NCI-H2227 treated with DMSO at 0.1 percent for 48 hours (cell line): Measurements from ENCODE around the gene SPINK6.

Experiments used
- DNase-seq: peaks from one replicate; lab custom pipeline; 2025; lab: John Stamatoyannopoulos, UW

Gene SPINK6, protein sequence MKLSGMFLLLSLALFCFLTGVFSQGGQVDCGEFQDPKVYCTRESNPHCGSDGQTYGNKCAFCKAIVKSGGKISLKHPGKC

DNA sequence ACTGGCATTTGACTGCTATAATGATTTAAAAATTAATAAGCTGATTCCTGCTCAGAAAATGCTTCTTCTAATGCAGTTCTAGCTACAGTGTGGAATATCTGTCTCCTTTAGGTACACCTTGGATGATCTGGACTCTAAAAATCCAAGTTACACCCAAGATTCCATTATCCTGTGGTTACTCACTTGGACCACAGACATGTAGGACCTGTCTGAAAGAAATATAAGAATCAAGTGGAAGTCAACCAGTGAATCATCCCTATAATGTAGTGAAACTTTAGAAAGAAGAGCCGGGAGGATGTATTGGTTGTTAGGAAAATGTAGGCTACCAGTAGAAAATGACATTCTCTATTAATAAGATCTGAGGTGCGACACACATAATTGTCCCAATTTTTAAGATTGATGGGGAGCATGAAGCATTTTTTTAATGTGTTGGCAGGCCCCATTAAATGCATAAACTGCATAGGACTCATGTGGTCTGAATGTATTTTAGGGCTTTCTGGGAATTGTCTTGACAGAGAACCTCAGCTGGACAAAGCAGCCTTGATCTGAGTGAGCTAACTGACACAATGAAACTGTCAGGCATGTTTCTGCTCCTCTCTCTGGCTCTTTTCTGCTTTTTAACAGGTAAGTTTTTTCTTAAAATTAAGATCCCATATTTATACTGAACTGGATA lies at the start of gene SPINK6:
SPINK6 (plus strand) TSS at position 512 of the 673 bp plus-strand sequence; CDS start at position 567, 55 bp downstream.
- DNase-seq = no peak

DNA sequence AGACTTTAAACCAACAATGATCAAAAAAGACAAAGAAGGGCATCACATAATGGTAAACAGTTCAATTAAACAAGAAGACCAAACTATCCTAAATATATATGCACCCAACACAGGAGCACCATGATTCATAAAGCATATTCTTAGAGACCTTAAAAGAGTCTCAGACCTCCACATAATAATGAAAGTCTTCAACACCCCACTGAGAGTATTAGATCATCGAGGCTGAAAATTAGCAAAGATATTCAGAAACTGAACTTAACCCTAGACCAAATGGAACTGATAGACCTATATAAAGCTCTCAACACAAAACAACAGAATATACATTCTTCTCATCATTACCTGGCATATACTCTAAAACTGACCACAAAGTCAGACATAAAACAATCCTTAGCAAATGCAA lies 46.2 kb upstream of the SPINK6 start:
- no peak for DNase-seq

DNA sequence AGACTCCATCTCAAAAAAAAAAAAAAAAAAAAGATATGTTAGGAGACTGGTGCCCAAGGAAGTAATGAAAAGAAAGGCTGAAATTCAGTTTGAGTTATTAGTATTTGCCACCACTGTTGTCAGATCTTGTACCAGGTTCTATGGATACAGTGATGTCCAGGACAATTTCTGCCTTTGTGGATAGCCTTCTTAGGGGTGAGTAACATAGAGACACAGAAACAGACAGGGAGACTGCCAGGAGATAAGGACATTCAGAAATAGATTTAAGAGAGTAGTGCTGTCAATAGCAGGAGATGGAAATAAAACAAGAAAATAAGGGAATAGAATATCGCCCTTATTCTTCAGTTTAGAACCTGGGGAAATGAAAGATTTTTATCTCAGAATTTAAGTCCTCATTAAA lies 40.8 kb upstream of the SPINK6 start:
- DNase-seq = no peak

DNA sequence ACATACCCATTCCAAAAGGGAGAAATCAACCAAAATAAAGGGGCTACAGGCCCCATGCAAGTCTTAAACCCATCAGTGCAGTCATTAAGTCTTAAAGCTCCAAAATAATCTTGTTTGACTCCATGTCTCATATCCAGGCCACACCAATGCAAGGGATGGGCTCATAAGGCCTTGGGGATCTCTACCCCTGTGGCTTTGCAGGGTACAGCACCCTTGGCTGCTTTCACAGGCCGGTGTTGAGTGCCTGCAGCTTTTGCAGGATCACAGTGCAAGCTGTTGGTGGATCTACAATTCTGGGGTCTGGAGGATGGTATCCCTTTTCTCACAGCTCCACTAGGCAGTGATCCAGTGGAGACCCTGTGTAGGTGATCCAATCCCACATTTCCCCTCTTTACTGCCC lies 39.5 kb upstream of the SPINK6 start:
- DNase-seq = no peak

DNA sequence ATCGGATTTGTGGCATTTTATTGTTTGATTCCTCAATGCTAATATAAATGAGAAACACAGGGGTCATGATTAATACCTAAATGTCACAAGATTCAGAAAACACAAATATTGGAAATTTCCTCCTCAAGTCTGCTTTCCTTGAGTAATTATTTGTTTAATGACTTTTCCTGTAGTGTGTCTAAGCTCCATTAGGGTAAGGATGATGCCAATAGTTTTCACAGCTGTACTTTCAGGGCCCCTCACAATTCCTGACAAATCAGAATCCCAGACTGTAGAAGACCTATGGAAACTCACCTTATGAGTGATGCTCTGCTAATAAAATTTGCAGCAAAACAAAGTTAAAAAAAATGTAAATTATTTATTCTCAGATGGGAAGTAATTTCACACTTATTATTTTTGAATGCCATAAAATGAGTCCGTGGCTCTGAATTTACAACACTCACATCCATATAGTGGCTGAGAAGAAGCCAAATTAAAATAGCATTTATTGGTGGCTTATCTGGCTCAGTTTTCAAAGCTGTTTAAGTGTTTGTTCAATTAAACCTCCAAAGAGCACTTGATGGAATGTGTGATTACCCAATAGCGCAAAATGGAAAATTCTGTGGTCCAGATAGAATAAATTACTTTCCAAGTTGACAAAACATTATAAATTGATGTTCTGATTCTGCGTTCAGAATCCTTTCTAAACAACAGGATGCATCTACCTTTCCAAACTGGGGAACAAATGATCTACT lies 36.1 kb upstream of the SPINK6 start:
- no peak for DNase-seq

DNA sequence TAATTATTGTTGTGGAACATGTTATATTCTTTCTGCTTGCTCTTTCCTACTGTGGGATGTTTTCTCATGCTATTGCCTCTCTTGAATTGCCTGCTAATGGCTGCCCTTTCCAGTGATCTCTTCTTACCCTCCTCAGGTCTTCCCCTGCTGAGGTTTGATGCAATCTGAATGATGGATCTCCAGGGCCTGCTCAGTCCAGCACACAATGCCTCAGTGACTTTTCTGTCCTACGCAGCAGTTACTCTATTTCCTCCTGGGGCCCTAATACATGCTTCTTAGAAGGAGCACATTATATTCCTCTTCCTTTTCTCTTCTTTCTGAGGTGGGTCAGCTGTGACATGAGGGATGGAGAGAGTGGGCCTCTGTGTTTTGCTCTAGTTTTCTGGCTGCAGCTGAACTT lies 34.6 kb upstream of the SPINK6 start, which contains the start of gene SPINK14:
SPINK14 (plus strand) TSS at position 301 of the 400 bp plus-strand sequence. CDS start 1,187 bp downstream, outside the sequence.
- DNase-seq = no peak

DNA sequence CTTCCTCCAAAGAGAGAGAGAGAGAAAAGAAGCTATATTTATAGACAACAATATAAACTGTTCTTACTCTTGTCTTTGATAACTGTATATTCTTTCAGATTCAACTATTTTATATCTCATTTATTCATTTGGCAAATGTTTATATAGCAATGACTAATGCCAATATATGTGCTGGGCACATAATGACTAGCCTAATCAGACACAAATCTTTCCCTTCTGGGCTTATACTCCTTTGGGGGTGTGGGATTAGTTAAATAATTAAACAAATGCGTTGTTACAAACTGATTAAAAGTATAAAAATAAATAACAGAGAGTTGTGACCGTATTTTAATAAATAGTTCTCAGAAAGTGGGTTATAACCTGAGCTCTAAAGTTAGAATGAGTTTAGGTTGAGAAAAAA lies 30.5 kb upstream of the SPINK6 start:
- DNase-seq = no peak

DNA sequence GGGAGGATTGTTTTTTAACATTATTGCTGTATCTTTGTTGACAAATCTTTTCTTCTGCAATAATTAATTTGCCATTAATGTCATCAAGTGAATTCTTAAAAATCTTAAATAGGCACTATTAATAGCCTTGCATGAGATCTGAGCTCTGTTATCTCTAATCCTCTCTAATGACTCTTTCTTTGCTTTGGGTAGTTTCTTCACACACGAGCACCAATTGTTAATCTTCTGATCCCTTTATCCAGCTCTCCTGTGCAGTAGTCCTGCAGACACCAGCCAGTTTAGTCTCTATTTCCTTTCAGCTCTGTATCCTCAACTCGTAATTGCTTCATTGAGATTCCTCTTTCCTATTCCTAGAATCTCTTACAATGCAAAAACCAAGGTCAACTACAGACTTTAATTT lies 26.4 kb upstream of the SPINK6 start:
- no peak for DNase-seq

DNA sequence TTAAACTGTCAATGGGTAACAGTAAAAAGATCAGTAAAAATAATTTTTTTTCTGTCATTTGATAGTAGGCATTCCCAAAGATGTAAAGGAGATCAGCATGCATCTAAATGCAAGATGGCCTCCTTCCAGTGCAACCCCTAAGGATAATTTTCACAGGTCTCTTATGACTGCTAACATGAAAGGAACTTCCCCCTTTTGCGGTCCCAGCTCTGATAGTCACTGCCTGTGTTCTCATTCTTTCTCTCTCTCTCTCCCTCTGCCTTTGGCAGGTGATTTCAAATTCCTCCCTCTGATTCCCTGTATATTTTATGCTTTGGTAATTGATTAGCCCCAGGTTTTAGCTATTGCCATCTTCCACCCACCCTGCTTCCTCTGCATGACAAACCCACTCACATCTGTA lies 25.6 kb upstream of the SPINK6 start:
- DNase-seq = no peak

DNA sequence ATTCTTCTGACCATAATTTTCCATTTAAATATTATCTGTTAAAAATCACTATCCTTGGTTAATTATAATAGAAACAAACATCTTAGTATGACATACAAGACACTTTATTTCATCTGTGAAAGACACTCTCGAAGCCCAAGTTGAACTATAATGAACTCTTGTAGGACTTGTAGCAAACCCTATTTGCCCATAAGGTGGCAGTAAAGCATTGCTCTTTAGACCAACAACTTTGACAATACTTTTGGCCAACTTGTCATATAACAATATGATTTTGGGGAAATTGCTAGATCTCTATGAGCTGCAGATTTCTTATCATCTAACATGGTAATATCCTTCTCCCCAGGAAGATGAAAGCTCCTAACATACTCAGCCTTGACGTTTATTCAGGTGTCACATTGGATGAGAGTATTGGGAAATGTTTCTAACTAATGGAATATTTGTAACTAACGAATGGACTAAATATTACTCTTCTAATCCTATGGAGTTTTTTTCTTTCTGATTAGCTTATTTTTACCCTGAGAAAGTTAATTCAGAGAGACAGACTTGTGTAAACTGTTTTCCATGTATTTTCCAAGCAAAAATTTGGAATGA lies 23.5 kb upstream of the SPINK6 start:
- DNase-seq = peak; percentile 30

DNA sequence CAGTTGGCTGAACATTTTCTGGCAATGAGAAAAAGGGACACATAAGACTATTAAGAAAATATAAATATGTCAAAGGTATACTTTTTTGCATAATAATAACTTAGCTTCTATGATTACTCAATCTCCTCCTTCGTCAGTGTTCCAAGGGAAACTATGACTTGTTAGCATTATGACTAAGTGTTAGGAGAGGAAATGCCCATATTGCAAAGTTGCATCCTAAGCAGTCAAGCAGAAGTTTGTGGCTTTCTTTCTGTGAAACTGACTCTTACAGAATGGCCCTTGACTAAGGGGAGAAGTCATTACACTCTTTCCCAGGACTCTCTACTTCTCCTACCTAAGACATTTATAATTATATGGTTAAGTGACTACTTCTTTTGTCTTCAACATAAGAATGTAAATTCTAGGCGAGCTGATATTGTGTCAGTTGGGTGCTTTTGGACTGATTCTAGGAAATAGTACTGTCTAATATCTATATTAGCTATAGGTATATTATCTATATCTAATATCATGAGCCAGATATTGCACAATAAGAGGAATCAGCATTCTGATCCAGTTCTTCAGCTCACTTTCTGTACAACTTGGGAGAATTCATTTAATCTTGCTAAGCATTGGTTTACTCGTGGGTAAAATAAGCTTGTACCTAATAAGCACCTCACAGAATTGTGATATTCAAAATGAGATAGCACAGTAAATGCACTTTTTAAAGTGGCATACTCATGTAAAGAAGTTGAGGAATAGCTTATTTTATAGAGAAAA lies 16.4 kb upstream of the SPINK6 start:
- DNase-seq = no peak

DNA sequence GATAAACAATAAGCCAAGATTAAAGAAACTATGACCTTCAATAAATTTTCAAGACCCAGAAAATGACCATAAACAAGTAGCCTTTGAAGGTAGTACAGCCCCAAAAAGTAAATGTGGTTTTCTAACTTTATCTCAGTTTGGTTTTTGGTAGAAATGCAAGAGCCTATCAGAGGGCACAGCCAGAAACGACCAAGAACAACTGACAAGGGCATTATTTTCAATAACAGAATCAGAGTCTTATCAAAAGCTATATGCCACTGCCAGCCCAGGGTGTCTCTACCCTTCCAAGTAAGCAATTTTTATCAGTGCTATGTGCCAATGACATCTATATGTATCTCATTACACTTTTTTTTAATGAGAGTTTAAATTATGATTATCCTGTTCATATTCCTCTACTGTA lies 11.8 kb upstream of the SPINK6 start:
- no peak for DNase-seq

DNA sequence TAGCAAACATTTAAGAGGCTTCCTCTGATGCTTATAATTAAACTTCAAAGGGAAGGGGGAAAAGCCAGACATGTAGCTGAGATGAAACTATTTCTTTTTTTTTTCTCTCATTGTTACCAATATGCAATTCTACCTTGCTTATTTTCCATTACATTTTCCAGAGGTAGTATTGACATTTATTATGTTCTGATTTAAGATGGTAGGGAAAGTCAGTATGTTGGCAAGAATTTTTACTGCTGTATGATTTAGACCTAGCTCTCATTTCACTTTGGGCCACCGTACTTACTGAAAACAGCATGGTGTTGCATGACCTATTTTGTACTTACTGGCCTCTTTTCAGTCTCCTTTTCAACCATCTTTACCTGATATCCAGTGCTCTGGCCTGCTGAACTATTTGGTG lies 9.6 kb upstream of the SPINK6 start:
- DNase-seq = no peak

DNA sequence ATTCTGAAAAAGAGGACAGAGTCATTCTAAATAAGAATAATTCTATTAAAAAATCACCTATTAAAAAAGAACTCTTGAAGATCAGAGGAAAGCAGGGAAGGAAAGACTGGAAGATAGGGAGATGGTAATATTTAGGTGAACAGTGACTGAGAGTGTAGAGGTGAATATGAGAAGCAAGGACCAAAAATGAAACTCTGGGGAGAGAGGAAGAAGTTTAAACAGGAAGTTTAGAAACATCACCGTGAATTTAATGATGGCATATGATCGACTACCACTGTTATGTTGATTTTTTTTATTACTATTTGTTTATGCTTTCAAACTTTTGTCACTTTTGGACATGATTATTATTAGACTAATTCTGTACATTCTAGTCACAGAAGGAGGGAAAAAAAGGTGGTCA lies 1.7 kb upstream of the SPINK6 start:
- DNase-seq = no peak

DNA sequence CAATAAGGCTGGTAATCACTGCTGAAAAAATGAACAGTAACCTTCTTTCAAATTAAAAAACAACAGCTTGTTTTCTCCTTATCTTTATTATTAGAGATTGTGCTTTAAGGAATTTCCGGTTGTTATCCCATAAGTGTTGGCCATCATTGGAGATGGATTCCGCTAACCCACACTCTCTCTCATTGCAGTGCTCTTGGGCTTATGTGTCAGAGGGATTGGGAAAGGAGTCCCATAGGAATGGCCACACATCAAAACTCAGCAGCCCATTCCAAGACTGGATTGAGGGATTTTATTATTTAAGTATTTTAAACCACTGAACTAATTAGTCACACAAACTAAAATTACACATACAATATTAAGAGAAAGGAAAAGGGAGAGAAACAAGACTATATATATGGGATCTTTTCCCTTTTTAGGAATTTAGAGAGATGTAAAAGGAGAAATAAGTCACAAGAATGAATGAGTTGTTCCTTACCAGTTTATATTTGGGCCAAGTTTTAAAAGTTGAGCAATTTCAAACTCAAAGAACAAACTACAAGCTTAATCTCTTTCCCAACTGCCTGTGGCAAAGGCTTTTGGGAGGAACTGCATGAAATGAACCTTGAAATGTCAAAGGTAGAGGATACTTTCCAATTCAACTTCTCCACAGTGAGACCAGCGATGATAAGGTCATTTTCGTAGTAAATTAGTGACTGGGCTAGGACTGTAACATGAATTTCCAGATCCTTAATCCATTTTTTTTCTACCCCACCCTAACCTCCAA lies 2.4 kb downstream of the SPINK6 start:
- no peak for DNase-seq

DNA sequence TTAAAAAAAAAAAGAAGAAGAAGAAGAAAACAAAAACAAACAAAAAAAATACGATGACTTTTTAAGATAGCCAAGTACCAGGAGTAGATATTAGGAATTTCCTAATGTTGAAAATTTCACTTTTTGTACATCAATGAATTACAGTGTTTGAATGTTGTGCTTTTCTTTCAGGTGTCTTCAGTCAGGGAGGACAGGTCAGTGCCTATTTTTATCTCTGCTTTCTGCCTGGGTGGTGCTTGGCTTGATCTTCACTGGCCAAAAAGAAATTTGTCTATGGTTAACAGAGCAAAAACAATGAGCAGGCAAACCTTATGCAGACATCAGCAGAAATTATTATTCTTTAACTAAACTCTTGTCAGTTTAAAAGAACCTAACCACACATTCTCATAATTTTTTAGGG lies 3.0 kb downstream of the SPINK6 start:
- no peak for DNase-seq

DNA sequence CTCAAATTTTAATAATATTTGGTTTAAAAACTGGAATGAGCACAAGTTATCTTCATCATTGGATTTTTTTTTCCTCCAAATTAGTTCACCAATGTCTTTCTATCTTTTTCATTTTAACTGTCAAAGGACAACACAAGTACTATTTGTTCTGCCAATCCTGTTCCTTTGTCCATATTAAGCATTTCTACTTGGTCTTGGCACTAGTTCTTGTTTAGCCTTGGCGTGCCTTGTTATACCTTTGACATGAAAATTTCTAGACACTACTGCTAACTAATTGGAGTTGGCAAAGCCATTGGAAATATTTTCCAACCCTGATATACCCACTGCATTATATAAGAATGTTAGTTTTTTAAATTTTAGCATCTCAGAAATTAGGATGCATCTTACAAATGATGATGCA lies 3.8 kb downstream of the SPINK6 start:
- no peak for DNase-seq

DNA sequence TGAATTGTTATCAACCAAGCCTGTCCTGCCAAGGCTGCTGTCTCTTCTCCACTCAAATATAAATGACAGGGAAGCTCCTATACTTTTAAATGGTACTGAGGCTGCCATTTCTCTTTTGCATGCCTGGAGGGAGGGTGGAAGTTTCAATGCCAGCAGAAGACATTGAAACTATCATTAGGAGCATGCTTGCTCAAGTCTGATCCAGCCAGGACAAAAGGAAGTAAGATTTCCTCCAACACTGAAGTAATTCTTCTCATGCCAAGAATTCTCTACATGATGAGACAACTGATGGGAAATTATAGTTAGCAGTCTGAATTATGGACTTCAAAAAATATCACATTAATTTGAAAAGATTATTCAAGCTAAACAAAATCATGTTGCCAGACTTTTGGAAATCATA lies 5.4 kb downstream of the SPINK6 start:
- no peak for DNase-seq

DNA sequence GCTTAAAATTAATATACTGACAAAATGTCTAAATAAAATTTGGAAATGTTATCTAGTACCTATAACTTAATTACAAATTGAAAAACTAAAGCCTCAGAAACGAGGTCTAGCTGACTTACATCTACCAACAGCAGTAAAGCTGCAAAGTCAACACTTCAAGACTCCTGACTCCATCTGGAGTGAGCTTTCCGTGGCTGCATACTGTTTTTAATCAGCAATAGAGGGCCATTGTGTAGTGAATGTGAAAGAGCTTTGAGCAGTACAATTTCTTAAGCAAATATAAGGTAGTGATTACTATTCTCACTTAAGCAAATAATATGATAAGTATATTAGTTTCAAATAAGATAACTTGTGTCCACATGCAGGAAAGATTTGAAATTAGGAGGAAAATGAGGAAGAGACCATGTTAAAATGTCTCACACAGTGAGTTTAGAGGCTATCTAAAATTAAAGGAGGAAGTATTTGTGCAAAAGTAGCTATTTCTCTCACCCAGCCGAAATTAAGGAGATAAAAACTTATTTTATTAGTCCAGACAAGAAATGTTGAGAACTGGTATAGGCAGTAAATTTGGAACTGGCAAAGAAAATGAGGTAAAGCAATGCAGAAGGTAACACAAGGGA lies 6.4 kb downstream of the SPINK6 start:
- DNase-seq = no peak

DNA sequence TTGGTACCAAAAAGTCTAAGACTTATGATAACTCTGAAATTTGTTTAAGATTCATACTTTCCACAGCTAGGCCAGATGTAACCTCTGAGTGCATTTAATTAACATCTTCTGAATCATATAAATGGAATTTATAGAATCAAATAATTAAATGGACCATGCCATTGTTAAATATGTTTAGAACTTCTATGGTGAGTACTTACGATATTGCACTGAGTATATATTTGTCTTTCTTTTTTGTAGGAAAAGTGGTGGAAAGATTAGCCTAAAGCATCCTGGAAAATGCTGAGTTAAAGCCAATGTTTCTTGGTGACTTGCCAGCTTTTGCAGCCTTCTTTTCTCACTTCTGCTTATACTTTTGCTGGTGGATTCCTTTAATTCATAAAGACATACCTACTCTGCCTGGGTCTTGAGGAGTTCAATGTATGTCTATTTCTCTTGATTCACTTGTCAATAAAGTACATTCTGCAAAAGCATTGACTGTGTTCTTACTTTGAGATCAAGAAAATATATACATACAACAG lies 11.9 kb downstream of the SPINK6 start:
- no peak for DNase-seq

DNA sequence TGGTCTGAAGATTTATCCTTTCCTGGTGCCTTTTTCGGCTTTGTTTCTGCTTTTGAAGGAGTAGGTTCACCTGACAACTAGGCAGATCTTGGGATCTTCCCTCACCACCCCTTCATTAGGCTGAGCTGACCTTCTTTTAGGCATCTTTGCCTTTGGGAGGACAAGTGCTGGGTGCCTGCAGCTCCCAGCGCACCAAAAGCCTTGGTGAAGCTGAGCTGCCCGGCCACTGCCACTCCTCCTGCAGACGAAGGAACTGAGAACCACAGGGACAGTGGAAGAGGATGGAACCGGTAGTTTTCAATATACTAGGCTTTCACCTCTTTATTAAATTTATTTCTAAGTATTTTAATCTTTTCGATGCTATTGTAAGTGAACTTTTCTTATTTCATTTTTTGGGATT lies 18.7 kb downstream of the SPINK6 start:
- no peak for DNase-seq
